HUES64 (cell line): ENCODE data around the gene HS6ST2.

ENCODE experiments used
- H3K27ac ChIP-seq: 2 replicates; pipeline ENCODE4 v1.7.0; 2013; ENCODE audit warnings: low read depth, low read length, inconsistent platforms
- H3K27me3 ChIP-seq: 2 replicates; pipeline ENCODE4 v1.6.1; 2013; ENCODE audit warnings: mild to moderate bottlenecking, low read length; ENCODE audit not compliant: insufficient read depth
- H3K36me3 ChIP-seq: 2 replicates; pipeline ENCODE4 v1.6.1; 2013; ENCODE audit warnings: mild to moderate bottlenecking, low read length; ENCODE audit not compliant: insufficient read depth
- H3K4me1 ChIP-seq: 2 replicates; pipeline ENCODE4 v1.6.1; 2013; ENCODE audit warnings: mild to moderate bottlenecking, low read length, moderate library complexity; ENCODE audit not compliant: insufficient read depth
- H3K4me3 ChIP-seq: 2 replicates; pipeline ENCODE4 v1.5.1; 2013; ENCODE audit warnings: mild to moderate bottlenecking, low read length, moderate library complexity
- H3K9ac ChIP-seq: 2 replicates; pipeline ENCODE4 v1.6.1; 2013; ENCODE audit warnings: mild to moderate bottlenecking, low read depth, low read length
- H3K9me3 ChIP-seq: 2 replicates; pipeline ENCODE4 v1.6.1; 2013; ENCODE audit warnings: low read depth, low read length; ENCODE audit not compliant: insufficient read depth
- WGBS: fragments of 150-250, 120-280 bp; methylation state at CpG from one replicate; pipeline ENCODE4 v1.1.7; 2013; ENCODE audit warnings: missing lambda C conversion rate; 5-methylcytosine and 5-hydroxymethylcytosine counted together

HS6ST2 gene

GRCh38 chrX:132613801-132614200 is 344.6 kb downstream of the HS6ST2 start:
- Histone ChIP-seq H3K9me3 (no peaks in the 10 kb centered on the region), H3K36me3 (no peaks in the 10 kb centered on the region), H3K9ac (no peak overlapping the region), H3K4me1 (no peaks in the 10 kb centered on the region), H3K27ac (no peak overlapping the region), H3K4me3 (no peak overlapping the region), H3K27me3 (no peaks in the 10 kb centered on the region)
- WGBS = 88% methylated on average over 5 of the region's 5 CpGs

GRCh38 chrX:132612821-132613564 is 345.4 kb downstream of the HS6ST2 start:
- WGBS = 66% methylated on average over 9 of the region's 10 CpGs
- Histone ChIP-seq H3K36me3 (no peaks in the 10 kb centered on the region), H3K27ac (no peak overlapping the region), H3K4me3 (no peak overlapping the region), H3K27me3 (no peaks in the 10 kb centered on the region), H3K9ac (no peak overlapping the region), H3K4me1 (no peaks in the 10 kb centered on the region), H3K9me3 (no peaks in the 10 kb centered on the region)

- Histone ChIP-seq H3K9me3 (no peaks in the 10 kb centered on the region), H3K27me3 (no peaks in the 10 kb centered on the region)
Observed at GRCh38 chrX:132610536-132610935, 347.9 kb downstream of the HS6ST2 start.

GRCh38 chrX:132609362-132609848 is 349.0 kb downstream of the HS6ST2 start:
- H3K9ac ChIP-seq = no peak overlapping the region
- no peaks in the 10 kb centered on the region for H3K9me3 ChIP-seq
- H3K4me3 ChIP-seq = no peak overlapping the region
- no peaks in the 10 kb centered on the region for H3K27me3 ChIP-seq
- no peak overlapping the region for H3K27ac ChIP-seq
- H3K4me1 ChIP-seq = no peaks in the 10 kb centered on the region
- no peaks in the 10 kb centered on the region for H3K36me3 ChIP-seq
- WGBS = no CpG with 5 or more reads among the region's 1 CpG

More at GRCh38 chrX:132610536-132610935, 347.9 kb downstream of the HS6ST2 start:
- H3K27ac ChIP-seq = no peak overlapping the region
- H3K4me1 ChIP-seq = no peaks in the 10 kb centered on the region
- no peak overlapping the region for H3K9ac ChIP-seq
- WGBS = 90% methylated on average over 4 of the region's 4 CpGs
- H3K4me3 ChIP-seq = no peak overlapping the region
- no peaks in the 10 kb centered on the region for H3K36me3 ChIP-seq

- no peaks in the 10 kb centered on the region for H3K9me3 ChIP-seq
- no peaks in the 10 kb centered on the region for H3K4me1 ChIP-seq
- H3K4me3 ChIP-seq = no peak overlapping the region
- no peak overlapping the region for H3K9ac ChIP-seq
- 93% methylated on average over 6 of the region's 6 CpGs for WGBS
- H3K27me3 ChIP-seq = no peaks in the 10 kb centered on the region
- H3K27ac ChIP-seq = no peak overlapping the region
- H3K36me3 ChIP-seq = no peaks in the 10 kb centered on the region
Observed at GRCh38 chrX:132603700-132604286, 354.6 kb downstream of the HS6ST2 start.

DNA sequence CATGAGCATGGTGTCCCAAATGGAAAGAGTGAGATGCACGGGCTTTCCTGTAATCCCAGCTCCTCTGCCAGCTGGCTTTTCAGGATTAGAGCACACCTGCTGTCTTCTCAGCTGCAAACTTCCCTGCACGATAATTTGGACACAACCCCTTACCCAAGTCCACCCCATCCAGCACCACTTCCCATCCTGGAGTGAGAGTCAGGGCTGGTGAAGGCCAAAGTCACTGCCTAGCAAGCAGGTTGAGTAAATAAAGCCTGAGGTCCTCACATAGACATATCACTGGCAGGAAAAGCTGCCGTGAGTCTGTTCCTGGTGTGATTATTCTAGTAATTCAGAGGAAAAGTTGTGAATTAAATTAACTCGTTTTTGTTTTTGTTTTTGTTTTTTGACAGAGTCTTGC is 355.7 kb downstream of the HS6ST2 start:
- Histone ChIP-seq H3K9me3 (no peaks in the 10 kb centered on the region), H3K4me1 (no peaks in the 10 kb centered on the region), H3K4me3 (no peak overlapping the region), H3K27me3 (no peaks in the 10 kb centered on the region), H3K9ac (no peak overlapping the region), H3K27ac (no peak overlapping the region), H3K36me3 (no peaks in the 10 kb centered on the region)
- 86% methylated on average over 4 of the region's 4 CpGs for WGBS

DNA sequence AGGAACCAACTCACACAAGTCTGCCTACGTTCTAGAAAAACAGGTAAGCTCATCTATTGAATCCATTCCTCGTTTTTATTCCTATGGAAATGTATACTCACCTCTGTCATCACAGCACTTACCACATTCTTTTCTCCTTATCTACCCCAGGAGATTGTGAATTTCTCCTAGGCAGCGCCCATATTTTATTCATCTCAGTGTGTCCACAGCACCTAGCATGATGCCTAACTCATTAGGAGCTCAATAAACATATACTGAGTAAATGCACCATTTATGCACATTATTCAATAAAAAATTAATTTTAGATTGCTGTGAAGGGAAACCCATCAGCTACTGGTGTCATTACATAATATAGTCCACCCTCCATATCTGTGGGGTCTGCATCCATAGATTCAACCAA is 363.4 kb downstream of the HS6ST2 start:
- no peaks in the 10 kb centered on the region for H3K27me3 ChIP-seq
- WGBS = 82% methylated on average over 3 of the region's 3 CpGs

DNA sequence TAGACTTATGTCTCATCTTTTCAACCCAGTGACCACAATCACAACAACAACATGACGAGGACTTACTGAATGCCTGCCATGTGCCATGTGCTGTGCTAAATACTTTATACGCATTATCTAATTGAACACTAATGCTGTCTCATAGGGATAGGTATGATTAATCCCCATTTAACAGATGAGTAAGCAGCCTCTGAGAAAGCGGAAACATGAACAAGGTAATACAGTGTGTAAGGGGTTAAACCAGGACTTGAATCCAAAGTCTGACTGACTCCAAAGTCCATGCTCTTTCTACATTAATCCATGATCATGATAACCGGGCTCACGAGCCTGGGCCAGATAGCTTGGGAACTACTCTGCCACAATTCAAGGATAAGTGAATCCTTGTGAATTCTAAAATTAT is 364.3 kb downstream of the HS6ST2 start:
- no peak overlapping the region for H3K9ac ChIP-seq
- no peaks in the 10 kb centered on the region for H3K4me1 ChIP-seq
- no peak overlapping the region for H3K4me3 ChIP-seq
- H3K27ac ChIP-seq = no peak overlapping the region
- H3K9me3 ChIP-seq = no peaks in the 10 kb centered on the region
- no peaks in the 10 kb centered on the region for H3K36me3 ChIP-seq
- WGBS = 80% methylated on average over 3 of the region's 5 CpGs
- no peaks in the 10 kb centered on the region for H3K27me3 ChIP-seq

More for the DNA sequence above, 363.4 kb downstream of the HS6ST2 start:
- no peaks in the 10 kb centered on the region for H3K9me3 ChIP-seq
- no peak overlapping the region for H3K9ac ChIP-seq
- H3K36me3 ChIP-seq = no peaks in the 10 kb centered on the region
- H3K4me3 ChIP-seq = no peak overlapping the region
- no peak overlapping the region for H3K27ac ChIP-seq
- H3K4me1 ChIP-seq = no peaks in the 10 kb centered on the region

DNA sequence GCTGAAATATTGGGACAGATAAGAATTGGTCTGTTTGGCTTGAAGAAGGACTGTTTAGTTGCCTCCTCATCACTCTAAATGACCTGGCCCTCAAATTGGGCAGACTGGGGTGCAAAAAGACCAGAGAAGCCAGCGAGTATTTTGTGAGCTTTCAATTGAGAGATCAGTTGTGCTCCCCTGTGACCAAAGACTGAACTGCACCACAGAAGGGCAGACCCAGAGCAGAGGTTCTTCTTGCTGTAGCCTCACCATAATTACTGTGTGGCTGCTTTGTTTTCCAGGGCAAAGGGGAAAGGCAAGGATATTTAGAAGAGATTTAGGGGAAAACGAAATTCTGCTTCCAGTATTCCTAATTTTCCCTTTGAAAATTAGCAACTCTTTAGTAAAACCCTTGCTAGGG is 365.5 kb downstream of the HS6ST2 start:
- Histone ChIP-seq H3K9ac (no peak overlapping the region), H3K4me3 (no peak overlapping the region), H3K27me3 (no peaks in the 10 kb centered on the region), H3K9me3 (no peaks in the 10 kb centered on the region), H3K27ac (no peak overlapping the region), H3K4me1 (no peaks in the 10 kb centered on the region), H3K36me3 (no peaks in the 10 kb centered on the region)
- 47% methylated on average over 1 of the region's 2 CpGs for WGBS

- Histone ChIP-seq H3K4me3 (no peak overlapping the region), H3K27ac (no peak overlapping the region), H3K4me1 (no peaks in the 10 kb centered on the region), H3K27me3 (no peaks in the 10 kb centered on the region), H3K9ac (no peak overlapping the region), H3K36me3 (no peaks in the 10 kb centered on the region), H3K9me3 (no peaks in the 10 kb centered on the region)
- WGBS = 98% methylated on average over 3 of the region's 3 CpGs
Observed at GRCh38 chrX:132591719-132592275, 366.6 kb downstream of the HS6ST2 start.

GRCh38 chrX:132590350-132591026 is 367.9 kb downstream of the HS6ST2 start:
- WGBS = 81% methylated on average over 2 of the region's 2 CpGs
- Histone ChIP-seq H3K4me3 (no peak overlapping the region), H3K9me3 (no peaks in the 10 kb centered on the region), H3K36me3 (no peaks in the 10 kb centered on the region), H3K9ac (no peak overlapping the region), H3K4me1 (no peaks in the 10 kb centered on the region), H3K27ac (no peak overlapping the region), H3K27me3 (no peaks in the 10 kb centered on the region)
